Activated B cell treated with CpG ODN at 0.5 μM for 24 hours (primary cell): Measurements from ENCODE around the gene RHPN2. TPM values are rescaled to one million over a fixed set of nuclear protein-coding genes. Genes with fewer than 3 reads are reported as not detected.

Experiments used
- ATAC-seq: fragments of 200-7000 bp; cut with Tn5 transposase; one replicate; pipeline ENCODE4 v1.10.0; 2021; ENCODE audit warnings: low read depth, mild to moderate bottlenecking, moderate library complexity
- CTCF ChIA-PET: fragments of 350-600 bp; sonication (Branson Sonifier 250); formaldehyde crosslinking; loops from one replicate; lab custom pipeline; 2021; ENCODE audit warnings: antibody characterized with exemption; lab: Charles Lee
- POLR2A ChIA-PET: fragments of 350-600 bp; sonication (Branson Sonifier 250); formaldehyde crosslinking; loops from one replicate; lab custom pipeline; 2021; ENCODE audit warnings: antibody characterized with exemption; lab: Charles Lee
- DNase-seq: peaks from one replicate; pipeline ENCODE4 v3.0.0; 2022
- H3K27ac Mint-ChIP-seq: one replicate; pipeline ENCODE4 v1.8.0; 2020; ENCODE audit warnings: mixed read lengths
- H3K27me3 Mint-ChIP-seq: one replicate; pipeline ENCODE4 v1.8.0; 2021; ENCODE audit warnings: mixed read lengths
- H3K36me3 Mint-ChIP-seq: one replicate; pipeline ENCODE4 v1.8.0; 2021; ENCODE audit warnings: low read depth, mixed read lengths
- H3K4me1 Mint-ChIP-seq: one replicate; pipeline ENCODE4 v1.8.0; 2021; ENCODE audit warnings: mixed read lengths
- H3K4me3 Mint-ChIP-seq: one replicate; pipeline ENCODE4 v1.8.0; 2020; ENCODE audit warnings: mild to moderate bottlenecking, mixed read lengths
- H3K9me3 Mint-ChIP-seq: one replicate; pipeline ENCODE4 v1.8.0; 2020; ENCODE audit warnings: mixed read lengths
- intact Hi-C: fragments of 100-400 bp; cut with micrococcal nuclease; formaldehyde crosslinking; loops from one replicate; pipeline ENCODE4 v1.15.1; 2024
- total RNA-seq: library from RNA; stranded (reverse); gene quantifications from 2 replicates; pipeline ENCODE4 v1.2.3, GENCODE V29; 2022
- TF ChIP-seq, protein P1 (sequence below): fragments of 200-600 bp; IDR thresholded peaks from one replicate; pipeline ENCODE4 v1.8.0; 2022; ENCODE audit warnings: antibody characterized with exemption, mild to moderate bottlenecking

The RHPN2 gene
- total RNA-seq, 1 donor from 2014 or later, result 1.7 TPM

DNA sequence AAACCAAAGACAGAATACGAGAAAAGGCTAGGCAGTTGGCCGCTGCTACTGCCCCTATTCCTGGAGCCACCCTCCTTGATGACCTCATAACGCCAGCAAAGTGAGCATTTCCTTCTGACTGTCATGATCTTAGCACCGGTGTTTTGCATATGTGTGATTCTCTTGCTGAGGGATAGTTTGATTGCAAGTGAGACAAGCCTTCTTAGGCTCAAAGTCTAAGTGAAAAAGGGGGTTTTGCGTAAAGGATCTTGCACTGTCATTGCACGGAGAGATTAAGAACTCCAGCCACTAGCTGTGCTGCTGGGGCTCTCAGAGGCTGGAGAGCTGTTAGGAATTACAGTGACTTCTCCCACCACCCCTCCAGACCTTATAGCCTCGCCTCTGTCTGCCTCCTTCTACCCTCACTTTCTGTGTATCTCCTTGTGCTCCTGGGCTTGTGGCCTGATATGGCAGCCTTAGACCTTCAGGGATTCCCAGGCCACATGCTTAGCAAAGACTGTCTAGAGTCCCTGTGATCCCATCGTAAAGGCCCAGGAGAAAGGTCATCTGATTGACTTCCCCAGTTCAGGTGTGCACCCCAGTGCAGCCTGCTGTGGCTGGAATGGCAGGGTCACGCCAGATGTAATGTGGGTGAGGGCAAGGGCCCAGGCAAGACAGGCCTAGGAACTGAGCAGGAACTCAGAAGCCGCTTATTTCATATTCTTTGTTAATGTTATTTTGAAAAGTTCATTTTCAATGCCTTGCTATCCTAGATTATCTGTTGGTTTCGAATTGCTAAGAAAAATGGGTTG, 28.9 kb upstream of the RHPN2 start:
- TF ChIP-seq, protein P1, sequence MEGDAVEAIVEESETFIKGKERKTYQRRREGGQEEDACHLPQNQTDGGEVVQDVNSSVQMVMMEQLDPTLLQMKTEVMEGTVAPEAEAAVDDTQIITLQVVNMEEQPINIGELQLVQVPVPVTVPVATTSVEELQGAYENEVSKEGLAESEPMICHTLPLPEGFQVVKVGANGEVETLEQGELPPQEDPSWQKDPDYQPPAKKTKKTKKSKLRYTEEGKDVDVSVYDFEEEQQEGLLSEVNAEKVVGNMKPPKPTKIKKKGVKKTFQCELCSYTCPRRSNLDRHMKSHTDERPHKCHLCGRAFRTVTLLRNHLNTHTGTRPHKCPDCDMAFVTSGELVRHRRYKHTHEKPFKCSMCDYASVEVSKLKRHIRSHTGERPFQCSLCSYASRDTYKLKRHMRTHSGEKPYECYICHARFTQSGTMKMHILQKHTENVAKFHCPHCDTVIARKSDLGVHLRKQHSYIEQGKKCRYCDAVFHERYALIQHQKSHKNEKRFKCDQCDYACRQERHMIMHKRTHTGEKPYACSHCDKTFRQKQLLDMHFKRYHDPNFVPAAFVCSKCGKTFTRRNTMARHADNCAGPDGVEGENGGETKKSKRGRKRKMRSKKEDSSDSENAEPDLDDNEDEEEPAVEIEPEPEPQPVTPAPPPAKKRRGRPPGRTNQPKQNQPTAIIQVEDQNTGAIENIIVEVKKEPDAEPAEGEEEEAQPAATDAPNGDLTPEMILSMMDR, result no peak
- ChIA-PET POLR2A (no interaction called here), CTCF (no interaction called here)
- DNase-seq, result no peak
- Mint-ChIP-seq H3K27ac (no peak overlapping the region), H3K36me3 (peaks cover 89% of the 10 kb centered on the region), H3K4me3 (no peak overlapping the region), H3K27me3 (no peaks in the 10 kb centered on the region), H3K9me3 (no peaks in the 10 kb centered on the region), H3K4me1 (no peaks in the 10 kb centered on the region)
- no peak for ATAC-seq
- intact Hi-C loops, result no loop called here

DNA sequence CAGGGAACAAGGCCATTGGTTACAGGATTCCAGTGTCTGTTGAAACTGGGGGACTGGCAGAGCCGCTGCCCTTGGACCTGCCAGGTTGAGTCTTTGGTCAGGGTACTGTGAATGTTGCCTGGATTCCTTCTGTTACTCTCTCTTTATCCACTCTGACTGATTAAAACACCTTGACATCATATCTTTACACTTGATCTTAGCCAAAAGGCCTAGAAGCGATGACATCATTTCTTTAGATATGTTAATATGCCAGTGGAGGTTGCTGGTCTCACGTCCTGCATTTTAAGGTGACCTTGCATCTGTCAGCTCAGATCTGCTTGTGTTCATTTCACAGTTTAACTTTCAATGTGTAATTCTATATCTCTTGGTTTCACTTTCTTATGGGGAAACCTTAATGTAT, 25.5 kb upstream of the RHPN2 start:
- H3K36me3 Mint-ChIP-seq, result peaks cover 56% of the 10 kb centered on the region
- DNase-seq (no peak), ATAC-seq (no peak)
- TF ChIP-seq, protein P1, result no peak
- intact Hi-C loops, result no loop called here
- H3K27me3 Mint-ChIP-seq, result no peaks in the 10 kb centered on the region
- no peak overlapping the region for H3K27ac Mint-ChIP-seq
- CTCF ChIA-PET, result no interaction called here
- H3K9me3 Mint-ChIP-seq, result no peaks in the 10 kb centered on the region
- POLR2A ChIA-PET, result no interaction called here
- H3K4me3 Mint-ChIP-seq, result no peak overlapping the region
- no peaks in the 10 kb centered on the region for H3K4me1 Mint-ChIP-seq

DNA sequence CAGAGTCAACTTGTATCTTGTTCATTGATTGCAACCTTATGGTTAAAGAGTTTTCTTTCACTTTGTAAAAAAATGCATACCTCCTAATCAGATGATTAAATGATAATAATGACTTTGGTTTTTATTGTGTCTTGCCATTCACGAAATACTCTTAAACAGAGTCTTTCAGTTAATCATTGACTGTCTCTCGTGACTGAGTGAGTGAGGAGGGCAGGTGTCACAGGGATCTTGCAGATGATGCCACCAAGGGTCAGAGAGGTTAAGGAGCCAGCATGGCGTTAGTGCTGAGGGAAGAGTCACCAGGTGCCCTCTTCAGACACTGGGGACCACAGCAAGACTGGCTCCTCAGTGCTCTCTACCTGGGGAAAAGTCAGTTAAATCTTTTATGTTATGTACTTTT, 24.3 kb upstream of the RHPN2 start:
- H3K27me3 Mint-ChIP-seq, result no peaks in the 10 kb centered on the region
- ChIA-PET CTCF (no interaction called here), POLR2A (no interaction called here)
- peaks cover 3% of the 10 kb centered on the region for H3K4me1 Mint-ChIP-seq
- no peak for ATAC-seq
- intact Hi-C loops, result no loop called here
- H3K9me3 Mint-ChIP-seq, result no peaks in the 10 kb centered on the region
- no peak overlapping the region for H3K27ac Mint-ChIP-seq
- DNase-seq, result no peak
- no peak overlapping the region for H3K4me3 Mint-ChIP-seq
- TF ChIP-seq, protein P1, result no peak
- peaks cover 49% of the 10 kb centered on the region for H3K36me3 Mint-ChIP-seq

DNA sequence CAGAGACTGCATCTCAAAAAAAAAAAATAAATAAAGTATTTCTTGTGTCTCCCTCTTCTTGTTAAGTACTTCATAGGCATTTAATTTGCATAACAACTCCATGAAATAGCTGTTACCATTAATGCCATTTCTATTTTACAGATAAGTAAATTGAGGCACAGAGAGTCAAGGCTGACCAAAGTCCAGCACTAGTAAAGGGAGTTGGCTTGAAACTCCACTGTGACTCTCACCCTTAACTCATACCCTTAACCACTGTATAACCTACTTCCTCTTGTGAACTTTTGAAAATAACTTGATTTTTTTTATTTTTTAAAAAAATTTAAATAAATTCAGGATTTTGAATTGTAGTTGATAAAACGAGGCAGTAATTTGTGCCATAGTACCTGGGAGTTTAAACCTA, 22.3 kb upstream of the RHPN2 start:
- CTCF ChIA-PET, result no interaction called here
- no peak for ATAC-seq
- H3K27ac Mint-ChIP-seq, result no peak overlapping the region

DNA sequence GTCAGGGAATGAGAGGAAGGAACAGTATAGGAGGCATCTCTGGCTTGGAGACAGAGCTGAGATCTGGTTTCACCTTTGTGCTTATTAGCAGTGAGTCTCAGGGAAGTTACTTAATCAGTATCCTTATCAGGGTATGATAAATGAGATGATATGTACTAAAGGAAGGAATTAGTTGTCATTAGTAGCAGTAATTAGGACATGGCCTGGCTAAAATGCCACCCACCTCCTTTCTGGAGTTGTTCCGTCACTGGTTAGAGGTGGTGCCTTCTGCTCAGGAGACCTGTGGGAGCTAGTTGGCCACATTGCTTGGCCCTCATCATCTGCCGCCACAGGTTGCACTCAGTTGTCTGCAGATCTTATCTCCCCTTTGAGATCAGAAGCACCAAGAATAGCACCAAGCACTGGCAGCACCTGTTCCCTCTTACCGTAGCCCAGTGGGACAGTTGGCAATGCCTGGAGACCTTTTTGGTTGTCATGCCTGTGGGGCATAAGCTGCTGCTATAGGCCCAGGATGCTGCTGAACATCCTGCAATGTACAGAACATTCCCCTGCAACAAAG, 21.0 kb upstream of the RHPN2 start:
- ATAC-seq (no peak), DNase-seq (no peak)
- intact Hi-C loops, result no loop called here
- POLR2A ChIA-PET, result no interaction called here
- H3K4me1 Mint-ChIP-seq, result peaks cover 23% of the 10 kb centered on the region
- TF ChIP-seq, protein P1, result no peak
- H3K27ac Mint-ChIP-seq, result no peak overlapping the region
- H3K4me3 Mint-ChIP-seq, result no peak overlapping the region
- no peaks in the 10 kb centered on the region for H3K9me3 Mint-ChIP-seq
- no peaks in the 10 kb centered on the region for H3K27me3 Mint-ChIP-seq
- CTCF ChIA-PET, result no interaction called here
- H3K36me3 Mint-ChIP-seq, result peaks cover 30% of the 10 kb centered on the region

More for the DNA sequence above, 22.3 kb upstream of the RHPN2 start:
- no peak for DNase-seq
- intact Hi-C loops, result no loop called here
- H3K27me3 Mint-ChIP-seq, result no peaks in the 10 kb centered on the region
- peaks cover 32% of the 10 kb centered on the region for H3K36me3 Mint-ChIP-seq
- TF ChIP-seq, protein P1, result no peak
- POLR2A ChIA-PET, result no interaction called here
- H3K9me3 Mint-ChIP-seq, result no peaks in the 10 kb centered on the region
- H3K4me1 Mint-ChIP-seq, result peaks cover 9% of the 10 kb centered on the region
- no peak overlapping the region for H3K4me3 Mint-ChIP-seq
